HepG2 (cell line): ENCODE data around the gene SLBP. TPM values are rescaled to one million over a fixed set of nuclear protein-coding genes. Genes with fewer than 3 reads are reported as not detected.

ENCODE experiments used
- FLYWCH1 ChIP-seq: sonication (generic); formaldehyde crosslinking; IDR thresholded peaks from 2 replicates; pipeline ENCODE4 v1.8.1; 2023; ENCODE audit warnings: mild to moderate bottlenecking, missing genetic modification reagents
- HNF4A ChIP-seq: sonication (generic); formaldehyde crosslinking; IDR thresholded peaks from 2 replicates; pipeline ENCODE4 v1.4.0; 2020; ENCODE audit warnings: missing genetic modification reagents
- KAT2B ChIP-seq: fragments of 150-350 bp; IDR thresholded peaks from 2 replicates; pipeline ENCODE4 v1.6.1; 2014; ENCODE audit warnings: low read depth, low read length, borderline replicate concordance
- KLF11 ChIP-seq: IDR thresholded peaks from 2 replicates; pipeline ENCODE4 v1.6.1; 2016; ENCODE audit warnings: missing compliant biosample characterization
- KLF16 ChIP-seq, 2 experiments: sonication (generic) in 1 of 2; formaldehyde crosslinking in 1 of 2; IDR thresholded peaks; 2 replicates each; pipeline versions ENCODE4 v1.6.1 to v1.8.0; 2016 to 2023; ENCODE audit warnings: missing genetic modification reagents in 2 of 2, missing compliant biosample characterization in 1 of 2
- KLF6 ChIP-seq: IDR thresholded peaks from 2 replicates; pipeline ENCODE4 v1.8.0; 2016; ENCODE audit warnings: missing biosample characterization, missing genetic modification reagents
- SIX4 ChIP-seq: sonication (generic); formaldehyde crosslinking; IDR thresholded peaks from 2 replicates; pipeline ENCODE4 v1.4.0; 2020; ENCODE audit warnings: missing genetic modification reagents
- SMAD9 ChIP-seq: sonication (generic); formaldehyde crosslinking; IDR thresholded peaks from 2 replicates; pipeline ENCODE4 v1.5.1; 2020; ENCODE audit warnings: mild to moderate bottlenecking, missing genetic modification reagents
- SMARCC2 ChIP-seq: fragments of 450-650 bp; IDR thresholded peaks from 2 replicates; pipeline ENCODE4 v1.6.1; 2017; ENCODE audit warnings: antibody characterized with exemption, mild to moderate bottlenecking
- YY1 ChIP-seq: IDR thresholded peaks from 2 replicates; pipeline ENCODE4 v1.6.1; 2011; ENCODE audit warnings: low read length, low read depth, moderate library complexity, mild to moderate bottlenecking; ENCODE audit not compliant: insufficient read depth, insufficient replicate concordance
- ZFP36L2 ChIP-seq: sonication (generic); formaldehyde crosslinking; IDR thresholded peaks from 2 replicates; pipeline ENCODE4 v1.4.0; 2020; ENCODE audit warnings: missing genetic modification reagents
- ZFX ChIP-seq: sonication (generic); formaldehyde crosslinking; IDR thresholded peaks from 2 replicates; pipeline ENCODE4 v1.4.0; 2020; ENCODE audit warnings: mild to moderate bottlenecking, low read depth, missing genetic modification reagents, moderate library complexity
- ZNF10 ChIP-seq: sonication (generic); formaldehyde crosslinking; IDR thresholded peaks from 2 replicates; pipeline ENCODE4 v1.4.0; 2020; ENCODE audit warnings: mild to moderate bottlenecking, low read depth, missing genetic modification reagents, borderline replicate concordance
- ZNF234 ChIP-seq: sonication (generic); formaldehyde crosslinking; conservative IDR thresholded peaks from 2 replicates; pipeline ENCODE4 v1.5.1; 2020; ENCODE audit warnings: mild to moderate bottlenecking, missing genetic modification reagents
- ZNF333 ChIP-seq: sonication (generic); formaldehyde crosslinking; IDR thresholded peaks from 2 replicates; pipeline ENCODE4 v1.4.0; 2020; ENCODE audit warnings: mild to moderate bottlenecking, missing genetic modification reagents, borderline replicate concordance
- ZNF382 ChIP-seq: sonication (generic); formaldehyde crosslinking; IDR thresholded peaks from 2 replicates; pipeline ENCODE4 v1.5.0; 2020; ENCODE audit warnings: missing genetic modification reagents, mild to moderate bottlenecking, borderline replicate concordance
- ZNF460 ChIP-seq: sonication (generic); formaldehyde crosslinking; IDR thresholded peaks from 2 replicates; pipeline ENCODE4 v1.5.1; 2020; ENCODE audit warnings: missing genetic modification reagents, mild to moderate bottlenecking, borderline replicate concordance
- ZNF556 ChIP-seq: sonication (generic); formaldehyde crosslinking; IDR thresholded peaks from 2 replicates; pipeline ENCODE4 v1.4.0; 2020; ENCODE audit warnings: mild to moderate bottlenecking, missing genetic modification reagents, borderline replicate concordance
- ZNF7 ChIP-seq: IDR thresholded peaks from 2 replicates; pipeline ENCODE4 v1.6.1; 2016; ENCODE audit warnings: missing biosample characterization, missing genetic modification reagents
- ZNF761 ChIP-seq: sonication (generic); formaldehyde crosslinking; conservative IDR thresholded peaks from 2 replicates; pipeline ENCODE4 v1.4.0; 2020; ENCODE audit warnings: mild to moderate bottlenecking, missing genetic modification reagents
- ZSCAN21 ChIP-seq: sonication (generic); formaldehyde crosslinking; IDR thresholded peaks from 2 replicates; pipeline ENCODE4 v1.8.0; 2022; ENCODE audit warnings: mild to moderate bottlenecking, missing genetic modification reagents, moderate library complexity, borderline replicate concordance
- polyA plus RNA-seq, 8 experiments: library from polyadenylated mRNA; depleted of rRNA in 3 of 8; stranded (reverse) in 7 of 8; unstranded in 1 of 8; fragments of >200 nt; fragmentation: Illumina TruSeq in 4 of 8; extraction: Trizol in 4 of 8; gene quantifications; 2 replicates each; pipeline versions ENCODE4 v1.2.1 to v1.2.3, GENCODE V29; 2011 to 2016; ENCODE audit warnings: low read depth in 4 of 8, missing spikeins in 1 of 8, mixed read lengths in 1 of 8; ENCODE audit not compliant: insufficient read depth in 1 of 8
- total RNA-seq, 5 experiments: library from RNA; depleted of rRNA; stranded (reverse); fragments of >200 nt; fragmentation: Illumina TruSeq; extraction: Trizol; gene quantifications; 2 replicates each; pipeline ENCODE4 v1.2.3, GENCODE V29; 2016; ENCODE audit warnings: low read depth in 1 of 5
- TF ChIP-seq, protein P1 (sequence below): sonication (generic); formaldehyde crosslinking; IDR thresholded peaks from 2 replicates; pipeline ENCODE4 v1.5.0; 2020; ENCODE audit warnings: mild to moderate bottlenecking, missing genetic modification reagents
- TF ChIP-seq, protein P2 (sequence below): sonication (generic); formaldehyde crosslinking; IDR thresholded peaks from 2 replicates; pipeline ENCODE4 v1.4.0; 2020; ENCODE audit warnings: missing genetic modification reagents
- TF ChIP-seq, protein P3 (sequence below): IDR thresholded peaks from 2 replicates; pipeline ENCODE4 v1.6.1; 2016; ENCODE audit warnings: low read depth, control low read depth

SLBP gene
- total and polyA plus RNA-seq, 2 of the 13 experiments (the other 11 are each of a cell fraction or from before 2014, with no cell fraction given) = 43.9 to 104 TPM

GRCh38 chr4:1746919-1747602 is 34.9 kb upstream of the SLBP start (continued):
- no peak for TF ChIP-seq ZNF556 (CRISPR knock-in tag)
- no peak for TF ChIP-seq SIX4
- TF ChIP-seq KLF16 (CRISPR knock-in tag; IDR thresholded peaks at IDR 0.05) = no peak; a peak in 1 of 4 replicates
- TF ChIP-seq, protein P1, sequence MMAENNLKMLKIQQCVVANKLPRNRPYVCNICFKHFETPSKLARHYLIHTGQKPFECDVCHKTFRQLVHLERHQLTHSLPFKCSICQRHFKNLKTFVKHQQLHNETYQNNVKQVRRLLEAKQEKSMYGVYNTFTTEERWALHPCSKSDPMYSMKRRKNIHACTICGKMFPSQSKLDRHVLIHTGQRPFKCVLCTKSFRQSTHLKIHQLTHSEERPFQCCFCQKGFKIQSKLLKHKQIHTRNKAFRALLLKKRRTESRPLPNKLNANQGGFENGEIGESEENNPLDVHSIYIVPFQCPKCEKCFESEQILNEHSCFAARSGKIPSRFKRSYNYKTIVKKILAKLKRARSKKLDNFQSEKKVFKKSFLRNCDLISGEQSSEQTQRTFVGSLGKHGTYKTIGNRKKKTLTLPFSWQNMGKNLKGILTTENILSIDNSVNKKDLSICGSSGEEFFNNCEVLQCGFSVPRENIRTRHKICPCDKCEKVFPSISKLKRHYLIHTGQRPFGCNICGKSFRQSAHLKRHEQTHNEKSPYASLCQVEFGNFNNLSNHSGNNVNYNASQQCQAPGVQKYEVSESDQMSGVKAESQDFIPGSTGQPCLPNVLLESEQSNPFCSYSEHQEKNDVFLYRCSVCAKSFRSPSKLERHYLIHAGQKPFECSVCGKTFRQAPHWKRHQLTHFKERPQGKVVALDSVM (CRISPR knock-in tag) = peak; percentile 58
- TF ChIP-seq, protein P2, sequence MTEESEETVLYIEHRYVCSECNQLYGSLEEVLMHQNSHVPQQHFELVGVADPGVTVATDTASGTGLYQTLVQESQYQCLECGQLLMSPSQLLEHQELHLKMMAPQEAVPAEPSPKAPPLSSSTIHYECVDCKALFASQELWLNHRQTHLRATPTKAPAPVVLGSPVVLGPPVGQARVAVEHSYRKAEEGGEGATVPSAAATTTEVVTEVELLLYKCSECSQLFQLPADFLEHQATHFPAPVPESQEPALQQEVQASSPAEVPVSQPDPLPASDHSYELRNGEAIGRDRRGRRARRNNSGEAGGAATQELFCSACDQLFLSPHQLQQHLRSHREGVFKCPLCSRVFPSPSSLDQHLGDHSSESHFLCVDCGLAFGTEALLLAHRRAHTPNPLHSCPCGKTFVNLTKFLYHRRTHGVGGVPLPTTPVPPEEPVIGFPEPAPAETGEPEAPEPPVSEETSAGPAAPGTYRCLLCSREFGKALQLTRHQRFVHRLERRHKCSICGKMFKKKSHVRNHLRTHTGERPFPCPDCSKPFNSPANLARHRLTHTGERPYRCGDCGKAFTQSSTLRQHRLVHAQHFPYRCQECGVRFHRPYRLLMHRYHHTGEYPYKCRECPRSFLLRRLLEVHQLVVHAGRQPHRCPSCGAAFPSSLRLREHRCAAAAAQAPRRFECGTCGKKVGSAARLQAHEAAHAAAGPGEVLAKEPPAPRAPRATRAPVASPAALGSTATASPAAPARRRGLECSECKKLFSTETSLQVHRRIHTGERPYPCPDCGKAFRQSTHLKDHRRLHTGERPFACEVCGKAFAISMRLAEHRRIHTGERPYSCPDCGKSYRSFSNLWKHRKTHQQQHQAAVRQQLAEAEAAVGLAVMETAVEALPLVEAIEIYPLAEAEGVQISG (CRISPR knock-in tag) = peak; percentile 43; the same call in 1 of the 2 replicates
- no peak for TF ChIP-seq ZNF382 (CRISPR knock-in tag)
- TF ChIP-seq SMAD9 = no peak
- TF ChIP-seq ZNF234 (CRISPR knock-in tag) = no peak
- TF ChIP-seq SMARCC2 = no peak
- TF ChIP-seq HNF4A = peak; percentile 64; the same call in 1 of the 2 replicates
- TF ChIP-seq ZNF460 = peak; percentile 42; the same call in 1 of the 2 replicates
- peak; percentile 98 for TF ChIP-seq ZFX (CRISPR knock-in tag)
- TF ChIP-seq, protein P3, sequence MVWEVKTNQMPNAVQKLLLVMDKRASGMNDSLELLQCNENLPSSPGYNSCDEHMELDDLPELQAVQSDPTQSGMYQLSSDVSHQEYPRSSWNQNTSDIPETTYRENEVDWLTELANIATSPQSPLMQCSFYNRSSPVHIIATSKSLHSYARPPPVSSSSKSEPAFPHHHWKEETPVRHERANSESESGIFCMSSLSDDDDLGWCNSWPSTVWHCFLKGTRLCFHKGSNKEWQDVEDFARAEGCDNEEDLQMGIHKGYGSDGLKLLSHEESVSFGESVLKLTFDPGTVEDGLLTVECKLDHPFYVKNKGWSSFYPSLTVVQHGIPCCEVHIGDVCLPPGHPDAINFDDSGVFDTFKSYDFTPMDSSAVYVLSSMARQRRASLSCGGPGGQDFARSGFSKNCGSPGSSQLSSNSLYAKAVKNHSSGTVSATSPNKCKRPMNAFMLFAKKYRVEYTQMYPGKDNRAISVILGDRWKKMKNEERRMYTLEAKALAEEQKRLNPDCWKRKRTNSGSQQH (CRISPR knock-in tag) = no peak
- no peak for TF ChIP-seq ZNF7 (CRISPR knock-in tag)
- peak; percentile 99; the same call in 1 of the 2 replicates for TF ChIP-seq ZNF333 (CRISPR knock-in tag)
- peak; percentile 84; the same call in 1 of the 2 replicates for TF ChIP-seq ZNF761
- TF ChIP-seq KLF6 (CRISPR knock-in tag) = 0 out of 2 replicates have a peak, but pooled peaks have one; percentile 44
- peak; percentile 22 for TF ChIP-seq YY1
- TF ChIP-seq KAT2B = no peak
- TF ChIP-seq FLYWCH1 (CRISPR knock-in tag) = no peak
- no peak for TF ChIP-seq ZNF10 (CRISPR knock-in tag)
- peak; percentile 60 for TF ChIP-seq ZSCAN21 (CRISPR knock-in tag)
- TF ChIP-seq ZFP36L2 (CRISPR knock-in tag) = no peak
- 0 out of 2 replicates have a peak, but pooled peaks have one; percentile 60 for TF ChIP-seq KLF11
